ENCODE results near the gene SHB. TPM values are rescaled to one million over a fixed set of nuclear protein-coding genes. Genes with fewer than 3 reads are reported as not detected.

Gene SHB
- total and polyA plus RNA-seq, 2 of the 8 experiments (the other 6 are each of a cell fraction or from before 2014, with no cell fraction given): 4.1 to 12.6 TPM

GRCh38 chr9:38059233-38059936 is 9.6 kb downstream of the SHB start:
- Histone ChIP-seq H3K18ac (ENCODE audit: extremely low read depth, low read length) (no peak overlapping the region), H3K4ac (replicated peaks; ENCODE audit: insufficient read length, low read depth, low read length) (no peak overlapping the region), H2BK120ac (replicated peaks; ENCODE audit: low read depth, low read length) (no peak overlapping the region), H3K14ac (ENCODE audit: insufficient read length) (no peak overlapping the region), H2BK15ac (ENCODE audit: low read length) (0 out of 2 replicates have a peak overlapping the region, but pooled peaks have one; percentile 55), H4K20me1 (replicated peaks in 1 of 2; ENCODE audit: control insufficient read depth in 1 of 2, insufficient read depth in 2 of 2, low read length in 2 of 2) (peaks cover 0 to 6% of the 10 kb centered on the region in 2 experiments), H2BK5ac (ENCODE audit: low read depth, low read length) (peak overlapping the region; percentile 30; the same call in 1 of the 2 replicates), H3K4me3 (ENCODE audit: extremely low read depth in 1 of 4, insufficient read depth in 2 of 4, low read depth in 3 of 4, low read length in 4 of 4) (no peak overlapping the region), H2BK20ac (ENCODE audit: low read length) (no peak overlapping the region), H3K23me2 (ENCODE audit: low read depth, low read length) (no peaks in the 10 kb centered on the region), H3K27ac (ENCODE audit: low read depth, low read length) (no peak overlapping the region), H3K9ac (replicated peaks in 1 of 4; ENCODE audit: extremely low read depth in 1 of 4, low read depth in 3 of 4, low read length in 3 of 4) (no peak overlapping the region), H4K91ac (replicated peaks; ENCODE audit: insufficient read length, low read length) (no peak overlapping the region), H2BK12ac (ENCODE audit: low read depth, low read length) (no peak overlapping the region), H3K9me3 (ENCODE audit: insufficient read depth in 2 of 2, low read depth in 1 of 2, low read length in 1 of 2) (no peaks in the 10 kb centered on the region), H3K79me1 (ENCODE audit: low read depth, low read length) (peaks cover 18% of the 10 kb centered on the region), H4K8ac (ENCODE audit: extremely low read depth, insufficient read depth, low read length) (no peak overlapping the region), H2AFZ (ENCODE audit: low read length) (no peak overlapping the region), H4K5ac (ENCODE audit: insufficient read length, low read depth, low read length) (no peak overlapping the region), H2AK5ac (ENCODE audit: low read depth, low read length) (no peak overlapping the region), H3K36me3 (ENCODE audit: control insufficient read depth in 2 of 4, insufficient read depth in 4 of 4, low read length in 3 of 4) (no peaks in the 10 kb centered on the region), H3K23ac (ENCODE audit: insufficient read length) (no peak overlapping the region), H3K4me2 (ENCODE audit: insufficient read depth in 1 of 2, low read depth in 2 of 2, low read length in 2 of 2) (no peak overlapping the region), H3K27me3 (replicated peaks in 1 of 4; ENCODE audit: control insufficient read depth in 3 of 4, extremely low read depth in 1 of 4, insufficient read depth in 3 of 4, low read length in 3 of 4) (no peaks in the 10 kb centered on the region), H3K4me1 (replicated peaks in 1 of 4; ENCODE audit: control insufficient read depth in 3 of 4, insufficient read depth in 4 of 4, low read length in 3 of 4) (peaks cover 7 to 20% (median 19%) of the 10 kb centered on the region in 4 experiments), H3K56ac (replicated peaks; ENCODE audit: insufficient read length, low read depth, low read length) (no peak overlapping the region), H3K79me2 (ENCODE audit: control insufficient read depth in 1 of 2, insufficient read depth in 2 of 2, low read length in 2 of 2) (peaks cover 2 to 59% of the 10 kb centered on the region in 2 experiments; a peak in 3 of 4 replicates)
- POLR2A ChIA-PET (ENCODE audit: partially characterized antibody): interaction anchor here (2.0 kb wide), 1 partner anchor 41 kb away, joined by 6 read pairs; no protein-coding TSS in a partner anchor
- FAIRE-seq: no peak
- DNase-seq (ENCODE audit: low read depth in 1 of 2, low spot score in 2 of 2): no peak
- 87% methylated on average over 14 of the region's 14 CpGs; no CpG with 5 or more reads in 1 of the 2 experiments for WGBS, 2 experiments (ENCODE audit: extremely low coverage in 1 of 2, insufficient coverage in 1 of 2, insufficient read length in 1 of 2, insufficient replicate concordance in 2 of 2, low coverage in 1 of 2, low lambda C conversion rate in 2 of 2, missing lambda C conversion rate in 1 of 2)
- CTCF ChIA-PET (ENCODE audit: partially characterized antibody): interaction anchor here (0.9 to 5.9 kb wide), 11 partner anchors 7 to 146 kb away, joined by 3 to 24 read pairs (median 5); no protein-coding TSS in a partner anchor
- TF ChIP-seq TCF12 (IDR thresholded peaks at IDR 0.05; ENCODE audit: low read depth, low read length) (no peak), GABPA (IDR thresholded peaks at IDR 0.05; ENCODE audit: borderline replicate concordance, insufficient read depth, low read length) (no peak), CBX8 (IDR thresholded peaks at IDR 0.05; ENCODE audit: borderline replicate concordance, low read depth, low read length) (no peak), BACH1 (IDR thresholded peaks at IDR 0.05; ENCODE audit: low read length) (no peak), GTF2F1 (IDR thresholded peaks at IDR 0.05; ENCODE audit: borderline replicate concordance, low read depth, low read length) (no peak), KDM4A (IDR thresholded peaks at IDR 0.05; ENCODE audit: low read depth, low read length, severe bottlenecking) (no peak), KDM1A (IDR thresholded peaks at IDR 0.05; ENCODE audit: borderline replicate concordance, low read length) (no peak), EGR1 (IDR thresholded peaks at IDR 0.05; ENCODE audit: borderline replicate concordance, low read depth, low read length) (no peak), CHD1 (IDR thresholded peaks at IDR 0.05; ENCODE audit: low read depth, low read length) (no peak), HDAC6 (IDR thresholded peaks at IDR 0.05; ENCODE audit: low read depth, low read length) (no peak), SUZ12 (IDR thresholded peaks at IDR 0.05; ENCODE audit: low read length) (no peak)
